ENCODE measurements around the gene EFCAB12. TPM values are rescaled to one million over a fixed set of nuclear protein-coding genes. Genes with fewer than 3 reads are reported as not detected.

Gene EFCAB12
- total and polyA plus RNA-seq, 10 of the 15 experiments (the other 5 are each of a cell fraction or from before 2014, with no cell fraction given): 0.02 to 0.85 (median 0.33) TPM

DNA sequence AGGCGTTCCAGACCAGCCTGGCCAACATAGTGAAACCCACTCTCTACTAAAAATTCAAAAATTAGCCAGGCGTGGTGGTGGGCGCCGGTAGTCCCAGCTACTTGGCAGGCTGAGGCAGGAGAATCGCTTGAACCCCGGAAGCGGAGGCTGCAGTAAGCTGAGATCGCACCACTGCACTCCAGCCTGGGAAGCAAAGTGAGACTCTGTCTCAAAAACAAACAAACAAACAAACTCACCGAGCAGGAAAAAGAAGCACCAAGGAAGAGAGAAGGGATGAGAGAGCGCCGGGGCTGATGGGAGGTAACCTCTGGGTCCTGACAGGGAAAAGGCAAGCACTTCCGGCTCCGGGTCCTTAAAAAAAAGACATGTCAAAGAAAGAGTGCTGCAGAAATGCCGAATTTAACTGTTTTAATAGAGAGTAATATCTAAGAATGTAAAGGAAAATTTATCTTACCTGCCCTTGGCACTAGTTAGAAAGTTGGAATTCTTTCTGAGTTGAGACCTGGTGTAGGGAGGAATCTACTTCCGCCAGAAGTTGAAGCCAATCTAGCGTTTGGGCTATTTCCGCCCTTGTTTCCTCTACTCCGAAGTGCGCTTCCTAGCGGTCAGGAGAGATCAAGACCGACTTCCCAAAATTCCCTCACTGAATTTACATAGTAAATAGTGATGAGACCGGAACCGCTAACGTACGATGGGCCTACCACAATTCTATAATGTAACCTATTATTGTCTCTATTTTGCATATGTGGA, 29.1 kb downstream of the EFCAB12 start (continued):
- TF ChIP-seq, protein P1, sequence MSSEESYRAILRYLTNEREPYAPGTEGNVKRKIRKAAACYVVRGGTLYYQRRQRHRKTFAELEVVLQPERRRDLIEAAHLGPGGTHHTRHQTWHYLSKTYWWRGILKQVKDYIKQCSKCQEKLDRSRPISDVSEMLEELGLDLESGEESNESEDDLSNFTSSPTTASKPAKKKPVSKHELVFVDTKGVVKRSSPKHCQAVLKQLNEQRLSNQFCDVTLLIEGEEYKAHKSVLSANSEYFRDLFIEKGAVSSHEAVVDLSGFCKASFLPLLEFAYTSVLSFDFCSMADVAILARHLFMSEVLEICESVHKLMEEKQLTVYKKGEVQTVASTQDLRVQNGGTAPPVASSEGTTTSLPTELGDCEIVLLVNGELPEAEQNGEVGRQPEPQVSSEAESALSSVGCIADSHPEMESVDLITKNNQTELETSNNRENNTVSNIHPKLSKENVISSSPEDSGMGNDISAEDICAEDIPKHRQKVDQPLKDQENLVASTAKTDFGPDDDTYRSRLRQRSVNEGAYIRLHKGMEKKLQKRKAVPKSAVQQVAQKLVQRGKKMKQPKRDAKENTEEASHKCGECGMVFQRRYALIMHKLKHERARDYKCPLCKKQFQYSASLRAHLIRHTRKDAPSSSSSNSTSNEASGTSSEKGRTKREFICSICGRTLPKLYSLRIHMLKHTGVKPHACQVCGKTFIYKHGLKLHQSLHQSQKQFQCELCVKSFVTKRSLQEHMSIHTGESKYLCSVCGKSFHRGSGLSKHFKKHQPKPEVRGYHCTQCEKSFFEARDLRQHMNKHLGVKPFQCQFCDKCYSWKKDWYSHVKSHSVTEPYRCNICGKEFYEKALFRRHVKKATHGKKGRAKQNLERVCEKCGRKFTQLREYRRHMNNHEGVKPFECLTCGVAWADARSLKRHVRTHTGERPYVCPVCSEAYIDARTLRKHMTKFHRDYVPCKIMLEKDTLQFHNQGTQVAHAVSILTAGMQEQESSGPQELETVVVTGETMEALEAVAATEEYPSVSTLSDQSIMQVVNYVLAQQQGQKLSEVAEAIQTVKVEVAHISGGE (CRISPR knock-in tag; IDR thresholded peaks at IDR 0.05): no peak
- TF ChIP-seq, protein P2, sequence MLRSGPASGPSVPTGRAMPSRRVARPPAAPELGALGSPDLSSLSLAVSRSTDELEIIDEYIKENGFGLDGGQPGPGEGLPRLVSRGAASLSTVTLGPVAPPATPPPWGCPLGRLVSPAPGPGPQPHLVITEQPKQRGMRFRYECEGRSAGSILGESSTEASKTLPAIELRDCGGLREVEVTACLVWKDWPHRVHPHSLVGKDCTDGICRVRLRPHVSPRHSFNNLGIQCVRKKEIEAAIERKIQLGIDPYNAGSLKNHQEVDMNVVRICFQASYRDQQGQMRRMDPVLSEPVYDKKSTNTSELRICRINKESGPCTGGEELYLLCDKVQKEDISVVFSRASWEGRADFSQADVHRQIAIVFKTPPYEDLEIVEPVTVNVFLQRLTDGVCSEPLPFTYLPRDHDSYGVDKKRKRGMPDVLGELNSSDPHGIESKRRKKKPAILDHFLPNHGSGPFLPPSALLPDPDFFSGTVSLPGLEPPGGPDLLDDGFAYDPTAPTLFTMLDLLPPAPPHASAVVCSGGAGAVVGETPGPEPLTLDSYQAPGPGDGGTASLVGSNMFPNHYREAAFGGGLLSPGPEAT (IDR thresholded peaks at IDR 0.05; ENCODE audit: low read depth): peak; percentile 93
- no peak for TF ChIP-seq SMAD5 (IDR thresholded peaks at IDR 0.05; ENCODE audit: low read depth)
- TF ChIP-seq, protein P3, sequence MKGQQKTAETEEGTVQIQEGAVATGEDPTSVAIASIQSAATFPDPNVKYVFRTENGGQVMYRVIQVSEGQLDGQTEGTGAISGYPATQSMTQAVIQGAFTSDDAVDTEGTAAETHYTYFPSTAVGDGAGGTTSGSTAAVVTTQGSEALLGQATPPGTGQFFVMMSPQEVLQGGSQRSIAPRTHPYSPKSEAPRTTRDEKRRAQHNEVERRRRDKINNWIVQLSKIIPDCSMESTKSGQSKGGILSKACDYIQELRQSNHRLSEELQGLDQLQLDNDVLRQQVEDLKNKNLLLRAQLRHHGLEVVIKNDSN (IDR thresholded peaks at IDR 0.05; ENCODE audit: borderline replicate concordance, extremely low read length, insufficient read depth, low read depth, low read length): no peak
- no peak; the same call in 1 of the 2 replicates for TF ChIP-seq TCF7 (IDR thresholded peaks at IDR 0.05; ENCODE audit: borderline replicate concordance)
- no peak for TF ChIP-seq SREBF2 (IDR thresholded peaks at IDR 0.05; ENCODE audit: low read length)
- TF ChIP-seq, protein P4, sequence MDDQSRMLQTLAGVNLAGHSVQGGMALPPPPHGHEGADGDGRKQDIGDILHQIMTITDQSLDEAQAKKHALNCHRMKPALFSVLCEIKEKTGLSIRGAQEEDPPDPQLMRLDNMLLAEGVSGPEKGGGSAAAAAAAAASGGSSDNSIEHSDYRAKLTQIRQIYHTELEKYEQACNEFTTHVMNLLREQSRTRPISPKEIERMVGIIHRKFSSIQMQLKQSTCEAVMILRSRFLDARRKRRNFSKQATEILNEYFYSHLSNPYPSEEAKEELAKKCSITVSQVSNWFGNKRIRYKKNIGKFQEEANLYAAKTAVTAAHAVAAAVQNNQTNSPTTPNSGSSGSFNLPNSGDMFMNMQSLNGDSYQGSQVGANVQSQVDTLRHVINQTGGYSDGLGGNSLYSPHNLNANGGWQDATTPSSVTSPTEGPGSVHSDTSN (IDR thresholded peaks at IDR 0.05; ENCODE audit: insufficient replicate concordance, low read depth, low read length): no peak
- TF ChIP-seq, protein P5, sequence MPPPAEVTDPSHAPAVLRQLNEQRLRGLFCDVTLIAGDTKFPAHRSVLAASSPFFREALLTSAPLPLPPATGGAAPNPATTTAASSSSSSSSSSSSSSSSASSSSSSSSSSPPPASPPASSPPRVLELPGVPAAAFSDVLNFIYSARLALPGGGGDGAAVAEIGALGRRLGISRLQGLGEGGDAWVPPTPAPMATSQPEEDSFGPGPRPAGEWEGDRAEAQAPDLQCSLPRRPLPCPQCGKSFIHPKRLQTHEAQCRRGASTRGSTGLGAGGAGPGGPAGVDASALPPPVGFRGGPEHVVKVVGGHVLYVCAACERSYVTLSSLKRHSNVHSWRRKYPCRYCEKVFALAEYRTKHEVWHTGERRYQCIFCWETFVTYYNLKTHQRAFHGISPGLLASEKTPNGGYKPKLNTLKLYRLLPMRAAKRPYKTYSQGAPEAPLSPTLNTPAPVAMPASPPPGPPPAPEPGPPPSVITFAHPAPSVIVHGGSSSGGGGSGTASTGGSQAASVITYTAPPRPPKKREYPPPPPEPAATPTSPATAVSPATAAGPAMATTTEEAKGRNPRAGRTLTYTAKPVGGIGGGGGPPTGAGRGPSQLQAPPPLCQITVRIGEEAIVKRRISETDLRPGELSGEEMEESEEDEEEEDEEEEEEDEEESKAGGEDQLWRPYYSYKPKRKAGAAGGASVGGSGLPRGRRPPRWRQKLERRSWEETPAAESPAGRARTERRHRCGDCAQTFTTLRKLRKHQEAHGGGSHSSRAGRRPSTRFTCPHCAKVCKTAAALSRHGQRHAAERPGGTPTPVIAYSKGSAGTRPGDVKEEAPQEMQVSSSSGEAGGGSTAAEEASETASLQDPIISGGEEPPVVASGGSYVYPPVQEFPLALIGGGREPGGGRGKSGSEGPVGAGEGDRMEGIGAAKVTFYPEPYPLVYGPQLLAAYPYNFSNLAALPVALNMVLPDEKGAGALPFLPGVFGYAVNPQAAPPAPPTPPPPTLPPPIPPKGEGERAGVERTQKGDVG (CRISPR knock-in tag; IDR thresholded peaks at IDR 0.05): no peak
- TF ChIP-seq, protein P6, sequence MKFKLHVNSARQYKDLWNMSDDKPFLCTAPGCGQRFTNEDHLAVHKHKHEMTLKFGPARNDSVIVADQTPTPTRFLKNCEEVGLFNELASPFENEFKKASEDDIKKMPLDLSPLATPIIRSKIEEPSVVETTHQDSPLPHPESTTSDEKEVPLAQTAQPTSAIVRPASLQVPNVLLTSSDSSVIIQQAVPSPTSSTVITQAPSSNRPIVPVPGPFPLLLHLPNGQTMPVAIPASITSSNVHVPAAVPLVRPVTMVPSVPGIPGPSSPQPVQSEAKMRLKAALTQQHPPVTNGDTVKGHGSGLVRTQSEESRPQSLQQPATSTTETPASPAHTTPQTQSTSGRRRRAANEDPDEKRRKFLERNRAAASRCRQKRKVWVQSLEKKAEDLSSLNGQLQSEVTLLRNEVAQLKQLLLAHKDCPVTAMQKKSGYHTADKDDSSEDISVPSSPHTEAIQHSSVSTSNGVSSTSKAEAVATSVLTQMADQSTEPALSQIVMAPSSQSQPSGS (IDR thresholded peaks at IDR 0.05; ENCODE audit: low read length): peak; percentile 34; the same call in 1 of the 2 replicates
- TF ChIP-seq ZNF622 (IDR thresholded peaks at IDR 0.05): no peak
- peak; percentile 78 for TF ChIP-seq MTA2 (IDR thresholded peaks at IDR 0.05; ENCODE audit: low read depth)
- peak; percentile 82 for TF ChIP-seq FOXK2 (IDR thresholded peaks at IDR 0.05)
- no peak for TF ChIP-seq MEF2B (IDR thresholded peaks at IDR 0.05; ENCODE audit: partially characterized antibody, poor library complexity, severe bottlenecking)
- TF ChIP-seq CBX3 (IDR thresholded peaks at IDR 0.05; ENCODE audit: borderline replicate concordance, low read depth): no peak
- TF ChIP-seq RCOR1 (conservative IDR thresholded peaks at IDR 0.05; ENCODE audit: low read depth, low read length): no peak
- peak; percentile 97 for TF ChIP-seq GABPA (IDR thresholded peaks at IDR 0.05; ENCODE audit: low read depth)
- no peak for TF ChIP-seq BCL11A (IDR thresholded peaks at IDR 0.05; ENCODE audit: low read depth, low read length)

Measured in GM12878 (cell line).